SK-N-MC (cell line): ENCODE results near the gene ZNF521.

Experiments used
- DNase-seq: peaks from one replicate; pipeline ENCODE4 v3.0.0-alpha.2; 2011; ENCODE audit warnings: low read depth, low spot score
- H3K27ac ChIP-seq: fragments of 200-600 bp; sonication (generic); 2 replicates; pipeline ENCODE4 v1.5.1; 2016; ENCODE audit warnings: mixed run types
- H3K36me3 ChIP-seq: fragments of 200-600 bp; sonication (generic); 2 replicates; pipeline ENCODE4 v1.6.1; 2017; ENCODE audit warnings: antibody characterized with exemption, low read length, mixed read lengths; ENCODE audit not compliant: insufficient read depth
- H3K4me3 ChIP-seq: fragments of 200-600 bp; sonication (generic); 2 replicates; pipeline ENCODE4 v1.5.1; 2016
- H3K9ac ChIP-seq: fragments of 200-600 bp; sonication (generic); 2 replicates; pipeline ENCODE4 v1.8.0; 2017; ENCODE audit warnings: mixed run types, mixed read lengths; ENCODE audit not compliant: insufficient read length
- H3K9me3 ChIP-seq: fragments of 200-600 bp; sonication (generic); 2 replicates; pipeline ENCODE4 v1.6.1; 2017; ENCODE audit warnings: low read depth, mild to moderate bottlenecking, antibody characterized with exemption, low read length, moderate library complexity, mixed read lengths
- EZH2 ChIP-seq: fragments of 200-600 bp; sonication (generic); IDR thresholded peaks from one replicate; pipeline ENCODE4 v1.6.1; 2017; ENCODE audit warnings: antibody characterized with exemption
- FOXP2 ChIP-seq: optimal IDR thresholded peaks from 2 replicates; pipeline ENCODE3; 2011; ENCODE audit warnings: mild to moderate bottlenecking, moderate library complexity; ENCODE audit not compliant: insufficient read depth; ENCODE audit errors: extremely low read length, control extremely low read depth
- POLR2AphosphoS5 ChIP-seq: IDR thresholded peaks from 2 replicates; pipeline ENCODE4 v1.6.1; 2012; ENCODE audit warnings: mild to moderate bottlenecking, low read depth, low read length, borderline replicate concordance

Gene ZNF521

GRCh38 chr18:25137197-25137472 is 214.8 kb downstream of the ZNF521 start:
- TF ChIP-seq FOXP2 (no peak), POLR2AphosphoS5 (no peak), EZH2 (no peak)
- DNase-seq, result no peak
- no peak overlapping the region for H3K9ac ChIP-seq
- no peaks in the 10 kb centered on the region for H3K36me3 ChIP-seq
- H3K4me3 ChIP-seq, result no peak overlapping the region
- no peaks in the 10 kb centered on the region for H3K9me3 ChIP-seq
- no peak overlapping the region for H3K27ac ChIP-seq

DNA sequence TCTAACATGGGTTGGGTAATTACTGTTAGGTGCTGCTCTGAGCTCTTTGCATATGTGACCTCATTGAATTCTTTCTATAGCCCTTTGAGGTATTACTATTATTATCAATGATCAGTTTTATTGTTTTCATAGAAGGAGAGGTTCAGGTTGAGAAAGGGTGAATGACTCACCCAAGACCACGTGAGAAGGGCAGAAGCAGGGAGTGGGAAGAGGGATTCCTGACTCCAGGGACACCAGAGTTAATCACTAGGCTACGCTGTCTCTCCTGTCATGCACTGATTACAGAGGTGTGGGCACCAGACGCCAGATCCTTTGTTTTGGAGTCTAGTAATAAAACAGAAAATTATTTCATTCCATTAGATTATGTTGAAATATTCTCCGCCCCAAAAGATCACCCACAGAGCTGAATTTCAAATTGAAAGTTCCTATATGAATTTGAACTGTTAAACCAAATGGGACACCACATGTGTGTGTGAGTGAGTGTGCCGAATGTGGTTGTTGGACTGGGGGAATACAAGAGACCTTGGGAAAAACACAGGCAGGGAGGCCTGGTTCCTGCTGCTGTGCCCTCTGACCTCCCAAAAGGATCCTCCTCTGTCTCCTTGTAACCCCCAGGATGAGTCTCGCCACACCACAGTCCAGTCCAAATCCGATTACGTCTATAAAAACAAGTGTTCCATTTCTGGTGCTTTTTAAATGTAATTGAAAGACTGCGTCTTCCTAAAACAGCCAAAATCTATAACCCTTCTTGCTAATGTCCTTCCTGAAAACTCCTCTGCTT is 215.4 kb downstream of the ZNF521 start:
- Histone ChIP-seq H3K4me3 (no peak overlapping the region), H3K27ac (no peak overlapping the region), H3K36me3 (no peaks in the 10 kb centered on the region), H3K9ac (no peak overlapping the region), H3K9me3 (no peaks in the 10 kb centered on the region)
- DNase-seq, result no peak
- no peak for TF ChIP-seq FOXP2
- no peak for TF ChIP-seq POLR2AphosphoS5
- TF ChIP-seq EZH2, result no peak

- Histone ChIP-seq H3K9me3 (no peaks in the 10 kb centered on the region), H3K9ac (no peak overlapping the region), H3K36me3 (no peaks in the 10 kb centered on the region), H3K4me3 (no peak overlapping the region), H3K27ac (no peak overlapping the region)
- DNase-seq, result no peak
- TF ChIP-seq FOXP2 (no peak), EZH2 (no peak), POLR2AphosphoS5 (no peak)
Measured at GRCh38 chr18:25134861-25135260, 217.1 kb downstream of the ZNF521 start.

DNA sequence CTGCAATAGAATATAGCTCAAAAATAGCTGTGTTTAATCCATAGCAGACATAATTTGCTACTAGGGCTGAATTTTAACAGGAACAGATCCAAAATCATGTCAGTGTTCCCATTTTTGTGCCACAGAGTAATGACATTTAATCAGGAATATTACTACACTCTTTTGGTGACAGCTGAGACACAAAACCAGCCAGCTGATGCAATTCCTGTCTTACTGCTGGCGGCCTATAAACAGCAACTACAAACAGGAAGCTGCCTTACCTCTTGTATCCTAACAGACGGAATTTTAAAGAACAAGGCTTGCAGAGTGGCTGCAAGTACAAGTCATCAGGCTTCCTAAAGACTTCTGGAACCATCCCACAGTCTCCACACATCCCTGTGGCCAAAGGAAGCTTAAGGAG is 218.1 kb downstream of the ZNF521 start:
- no peak overlapping the region for H3K4me3 ChIP-seq
- no peak overlapping the region for H3K9ac ChIP-seq
- no peak for DNase-seq
- no peak for TF ChIP-seq EZH2
- TF ChIP-seq FOXP2, result no peak
- no peak for TF ChIP-seq POLR2AphosphoS5
- H3K9me3 ChIP-seq, result no peaks in the 10 kb centered on the region
- H3K36me3 ChIP-seq, result no peaks in the 10 kb centered on the region
- H3K27ac ChIP-seq, result no peak overlapping the region

GRCh38 chr18:25132786-25133496 is 219.0 kb downstream of the ZNF521 start:
- Histone ChIP-seq H3K4me3 (no peak overlapping the region), H3K27ac (no peak overlapping the region), H3K9me3 (no peaks in the 10 kb centered on the region), H3K9ac (no peak overlapping the region), H3K36me3 (no peaks in the 10 kb centered on the region)
- DNase-seq, result no peak
- TF ChIP-seq FOXP2, result no peak
- no peak for TF ChIP-seq POLR2AphosphoS5
- TF ChIP-seq EZH2, result no peak

GRCh38 chr18:25126751-25127150 is 225.2 kb downstream of the ZNF521 start:
- no peaks in the 10 kb centered on the region for H3K36me3 ChIP-seq
- H3K9ac ChIP-seq, result no peak overlapping the region
- no peak overlapping the region for H3K4me3 ChIP-seq
- no peak overlapping the region for H3K27ac ChIP-seq
- no peaks in the 10 kb centered on the region for H3K9me3 ChIP-seq
- TF ChIP-seq EZH2 (no peak), FOXP2 (no peak), POLR2AphosphoS5 (no peak)
- DNase-seq, result no peak

- no peak overlapping the region for H3K9ac ChIP-seq
- no peaks in the 10 kb centered on the region for H3K36me3 ChIP-seq
- no peaks in the 10 kb centered on the region for H3K9me3 ChIP-seq
- no peak overlapping the region for H3K4me3 ChIP-seq
- no peak for TF ChIP-seq POLR2AphosphoS5
- no peak for TF ChIP-seq EZH2
- TF ChIP-seq FOXP2, result no peak
- no peak for DNase-seq
- H3K27ac ChIP-seq, result no peak overlapping the region
Measured at GRCh38 chr18:25125680-25126079, 226.3 kb downstream of the ZNF521 start.

- DNase-seq, result no peak
- Histone ChIP-seq H3K4me3 (no peak overlapping the region), H3K36me3 (no peaks in the 10 kb centered on the region), H3K9me3 (no peaks in the 10 kb centered on the region), H3K9ac (no peak overlapping the region), H3K27ac (no peak overlapping the region)
- no peak for TF ChIP-seq FOXP2
- TF ChIP-seq POLR2AphosphoS5, result no peak
- TF ChIP-seq EZH2, result no peak
Measured at GRCh38 chr18:25123438-25124232, 228.3 kb downstream of the ZNF521 start.

DNA sequence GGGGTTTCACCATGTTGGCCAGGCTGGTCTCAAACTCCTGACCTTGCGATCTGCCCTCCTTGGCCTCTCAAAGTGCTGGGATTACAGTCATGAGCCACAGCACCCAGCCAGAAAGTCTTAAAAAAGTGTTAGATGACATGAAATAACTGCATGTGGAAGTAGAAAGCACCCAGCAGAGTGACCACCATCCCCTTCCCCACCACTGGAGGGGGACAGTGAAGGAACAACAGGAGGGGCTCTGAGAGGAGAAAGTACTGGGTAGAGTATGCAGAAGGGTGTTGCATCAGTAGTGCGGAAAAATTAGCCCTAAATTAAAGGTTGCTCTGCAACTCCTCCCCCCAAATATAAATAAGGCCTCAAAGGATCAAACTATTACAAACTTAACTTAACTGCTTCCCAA is 230.5 kb downstream of the ZNF521 start:
- Histone ChIP-seq H3K4me3 (no peak overlapping the region), H3K9ac (no peak overlapping the region), H3K9me3 (no peaks in the 10 kb centered on the region), H3K27ac (no peak overlapping the region), H3K36me3 (no peaks in the 10 kb centered on the region)
- no peak for DNase-seq
- TF ChIP-seq FOXP2 (no peak), EZH2 (no peak), POLR2AphosphoS5 (no peak)
